GM21390 (cell line): ENCODE measurements around the gene CCDC122.
A peak's percentile ranks its signal among the peaks of the same experiment; 100 is the strongest.

Experiments used
- ATAC-seq: cut with Tn5 transposase; IDR thresholded peaks from one replicate; pipeline ENCODE4 v1.9.1; 2021; ENCODE audit not compliant: unreplicated experiment

CCDC122 gene

GRCh38 chr13:43878892-43879754 lies at the start of gene CCDC122:
Gene CCDC122, minus strand, starts transcription at chr13:43879740. Its CDS starts 10,364 bp downstream, at chr13:43869376.
- ATAC-seq, result peak; percentile 65

DNA sequence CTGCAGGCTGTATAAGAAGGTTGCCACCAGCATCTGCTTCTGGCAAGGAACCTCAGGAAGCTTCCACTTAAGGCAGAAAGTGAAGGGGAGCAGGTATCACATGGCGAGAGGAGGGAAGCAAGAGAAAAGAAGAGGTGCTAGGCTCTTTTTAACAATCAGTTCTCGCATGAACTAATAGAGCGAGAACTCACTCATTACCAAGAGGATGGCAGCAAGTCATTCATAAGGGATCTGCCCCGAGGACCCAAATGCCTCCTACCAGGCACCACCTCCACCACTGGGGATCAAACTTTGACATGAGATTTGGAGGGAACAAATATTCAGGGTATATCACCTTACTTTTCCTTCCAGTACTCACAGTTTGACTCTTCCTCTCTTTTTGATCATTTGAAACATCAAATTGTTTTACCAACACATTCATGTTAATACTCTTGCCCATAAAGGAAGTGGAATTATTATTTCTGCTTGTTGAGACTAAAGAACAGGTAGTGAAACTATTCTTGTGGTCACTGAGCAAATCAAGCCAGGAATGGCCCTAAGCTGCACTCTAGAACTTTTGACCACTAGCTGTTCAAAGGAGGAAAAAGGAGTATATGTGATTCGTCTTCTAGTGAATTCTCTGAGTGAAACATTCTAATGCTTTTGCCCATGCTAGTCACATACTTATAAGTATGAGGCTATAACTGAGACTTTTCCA lies 45.2 kb upstream of the CCDC122 start:
- peak; percentile 97 for ATAC-seq

GRCh38 chr13:43920965-43921674 lies 41.6 kb upstream of the CCDC122 start:
- ATAC-seq, result no peak

- ATAC-seq, result no peak
These were observed 39.1 kb upstream of the CCDC122 start for GRCh38 chr13:43918636-43919035.

DNA sequence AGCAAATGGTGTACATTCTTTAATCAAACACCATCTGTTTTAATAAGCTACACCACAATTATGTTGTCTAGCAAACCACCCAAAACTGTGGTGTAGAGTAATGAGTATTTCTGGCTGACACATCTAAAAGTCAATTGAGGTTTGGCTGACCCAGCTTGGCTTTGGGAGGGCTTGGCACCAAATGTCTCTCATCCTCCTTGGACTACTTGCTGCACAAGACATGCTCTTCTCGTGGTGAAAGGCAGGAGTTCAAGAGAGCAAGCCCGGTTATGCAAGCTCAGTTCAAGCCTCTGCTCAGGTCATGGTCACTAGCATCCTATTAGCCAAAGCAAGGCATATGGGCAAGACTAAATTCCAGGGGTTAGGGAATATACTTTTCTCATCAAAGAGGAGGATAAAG lies 37.3 kb upstream of the CCDC122 start:
- no peak for ATAC-seq

GRCh38 chr13:43915451-43915850 lies 35.9 kb upstream of the CCDC122 start:
- ATAC-seq, result no peak

GRCh38 chr13:43911871-43912270 lies 32.3 kb upstream of the CCDC122 start:
- ATAC-seq, result no peak

GRCh38 chr13:43911278-43911677 lies 31.7 kb upstream of the CCDC122 start:
- ATAC-seq, result no peak

DNA sequence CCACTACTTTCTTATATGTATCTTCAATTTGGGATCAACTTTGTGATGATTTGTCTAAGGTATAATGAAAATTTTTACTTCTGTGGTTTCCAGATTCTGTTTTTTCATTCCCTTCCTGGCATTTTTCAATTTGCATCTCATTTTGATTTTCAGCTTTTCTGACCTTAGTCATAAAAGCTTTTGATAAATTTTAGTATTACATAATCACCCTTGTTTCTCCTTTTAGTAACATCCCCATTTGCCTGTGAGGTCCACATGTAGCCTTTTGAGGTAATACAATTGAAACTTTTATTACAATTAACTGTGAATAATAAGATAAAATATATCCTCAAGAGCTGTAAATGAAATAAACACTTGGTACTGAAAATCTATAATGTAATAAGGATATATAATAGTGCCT lies 31.3 kb upstream of the CCDC122 start:
- no peak for ATAC-seq

DNA sequence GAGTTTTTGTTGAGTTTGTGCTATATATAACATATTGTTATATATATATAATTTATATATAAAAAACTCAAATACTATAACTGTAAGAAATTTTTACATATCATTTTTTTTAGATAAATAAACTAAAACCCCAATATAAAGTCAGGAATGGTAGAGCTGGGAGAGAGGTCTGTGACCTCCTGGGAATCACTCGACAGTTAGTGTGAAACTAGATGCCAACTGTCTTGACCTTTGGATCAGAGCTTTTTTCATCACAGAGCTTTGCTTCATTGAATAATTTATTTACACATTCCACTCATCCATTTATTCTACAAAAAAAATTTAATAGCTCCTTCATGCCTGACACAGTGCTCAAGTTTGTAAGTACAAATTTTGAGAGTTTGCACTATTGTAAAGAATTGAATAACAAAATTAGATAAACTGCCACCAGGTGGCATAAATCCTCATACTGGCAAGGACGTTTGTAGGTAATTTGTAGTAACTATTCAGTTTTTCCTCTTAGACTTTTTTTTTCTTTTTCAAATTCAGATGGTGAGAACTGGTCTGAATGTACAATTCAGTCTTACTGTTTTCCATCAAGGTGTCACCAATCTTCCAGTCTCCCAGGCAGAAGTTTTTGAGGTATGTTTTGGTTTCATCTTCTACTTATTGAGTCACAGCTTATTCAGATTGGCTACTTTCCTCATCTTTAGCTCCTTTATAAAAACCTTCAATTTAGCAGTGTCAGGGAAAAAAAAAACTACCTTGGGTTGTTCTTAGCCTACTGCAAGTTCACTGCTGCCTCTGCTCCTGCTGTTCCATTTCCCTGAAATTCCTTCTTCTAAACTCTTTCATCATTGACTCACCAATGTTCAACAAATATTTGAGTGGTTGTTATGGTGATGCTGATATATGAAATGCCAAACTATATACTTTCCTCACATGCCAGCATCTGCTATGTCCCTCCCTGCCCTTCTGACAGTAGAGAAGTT lies 28.9 kb upstream of the CCDC122 start:
- ATAC-seq, result no peak

- ATAC-seq, result no peak
These were observed 26.0 kb upstream of the CCDC122 start for GRCh38 chr13:43905435-43906031.

DNA sequence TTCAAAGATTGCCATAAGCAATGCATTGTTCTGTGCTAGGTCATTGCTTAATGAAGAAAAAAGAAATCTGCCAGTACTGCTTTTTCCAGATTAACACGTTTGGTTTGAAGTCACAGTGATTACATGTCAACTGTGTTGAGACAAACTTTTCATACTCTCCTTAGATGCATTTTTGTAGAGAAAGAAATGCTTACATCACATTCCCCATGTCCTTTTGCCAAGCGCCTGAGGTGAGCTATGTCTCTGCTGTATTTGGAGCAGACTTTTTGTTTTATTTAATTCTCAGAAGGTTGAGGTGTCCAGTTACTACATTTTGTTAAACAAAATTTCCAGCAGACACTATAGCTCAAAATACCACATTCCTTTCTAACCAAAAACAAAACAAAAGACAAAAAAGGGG lies 16.4 kb upstream of the CCDC122 start:
- ATAC-seq, result no peak

- no peak for ATAC-seq
These were observed 14.9 kb upstream of the CCDC122 start for GRCh38 chr13:43894438-43894837.

DNA sequence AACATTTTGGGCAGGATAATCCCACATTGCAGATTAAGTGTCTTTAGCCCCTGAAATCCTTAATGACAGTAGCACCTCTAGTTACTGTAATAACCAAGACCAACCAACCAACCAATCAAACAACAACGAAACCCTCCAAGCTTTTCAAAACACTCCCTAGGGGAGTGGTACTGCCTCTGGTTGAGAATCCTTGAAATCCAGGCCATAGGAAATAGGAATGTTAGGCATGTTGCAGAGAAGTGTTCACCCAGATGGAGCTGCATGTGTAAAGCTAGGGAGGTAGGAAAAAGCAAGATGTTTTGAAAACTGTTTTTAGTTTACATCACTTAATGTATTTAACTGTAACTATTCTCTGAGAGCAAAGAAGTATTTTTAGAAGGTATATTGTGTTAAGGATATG lies 4.7 kb upstream of the CCDC122 start:
- ATAC-seq, result no peak

DNA sequence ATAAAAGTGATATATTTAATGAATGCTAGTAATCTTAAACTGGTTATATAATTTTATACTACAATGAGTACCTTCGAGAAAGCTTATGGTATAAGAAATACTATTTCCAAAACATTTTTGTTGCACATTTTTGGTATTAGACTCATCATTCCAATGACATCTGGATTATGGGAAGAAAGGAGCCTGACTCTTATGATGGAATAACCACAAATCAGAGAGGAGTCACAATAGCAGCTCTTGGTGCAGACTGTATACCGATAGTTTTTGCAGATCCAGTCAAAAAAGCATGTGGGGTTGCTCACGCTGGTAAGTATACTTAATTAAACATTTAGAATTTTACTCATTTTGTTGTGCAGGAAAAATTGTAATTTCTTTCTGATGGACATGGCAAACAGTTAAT lies 4.1 kb upstream of the CCDC122 start:
- no peak for ATAC-seq

DNA sequence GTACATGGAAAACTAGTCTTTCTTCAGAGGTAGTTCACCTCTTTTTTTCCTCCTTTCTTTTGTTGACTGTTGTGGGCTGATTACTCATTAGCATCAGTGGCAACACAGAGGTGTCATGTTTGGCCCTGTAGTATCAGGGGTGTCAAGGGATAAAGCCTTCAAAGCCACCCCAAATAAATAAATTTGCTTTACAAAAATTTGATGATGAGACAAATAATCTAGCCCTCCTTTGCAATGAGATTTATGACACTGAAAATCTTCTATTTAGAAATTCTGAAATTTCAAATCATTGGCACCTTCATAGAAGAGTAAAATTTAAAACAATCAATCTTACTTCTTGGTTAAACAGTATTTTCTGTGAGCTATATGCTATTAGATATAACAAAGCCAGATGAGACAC lies 2.0 kb upstream of the CCDC122 start:
- no peak for ATAC-seq

DNA sequence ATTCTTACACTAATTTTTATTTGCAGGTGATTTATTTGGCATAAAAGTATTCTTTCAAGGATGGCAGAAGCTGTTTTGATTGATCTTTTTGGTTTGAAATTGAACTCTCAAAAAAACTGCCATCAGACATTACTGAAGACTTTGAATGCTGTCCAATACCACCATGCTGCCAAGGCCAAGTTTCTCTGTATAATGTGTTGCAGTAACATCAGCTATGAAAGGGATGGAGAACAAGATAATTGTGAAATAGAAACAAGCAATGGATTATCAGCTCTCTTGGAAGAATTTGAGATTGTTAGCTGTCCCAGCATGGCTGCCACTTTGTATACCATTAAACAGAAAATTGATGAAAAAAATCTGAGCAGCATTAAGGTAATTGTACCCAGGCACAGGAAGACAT lies 1.4 kb upstream of the CCDC122 start:
- no peak for ATAC-seq

DNA sequence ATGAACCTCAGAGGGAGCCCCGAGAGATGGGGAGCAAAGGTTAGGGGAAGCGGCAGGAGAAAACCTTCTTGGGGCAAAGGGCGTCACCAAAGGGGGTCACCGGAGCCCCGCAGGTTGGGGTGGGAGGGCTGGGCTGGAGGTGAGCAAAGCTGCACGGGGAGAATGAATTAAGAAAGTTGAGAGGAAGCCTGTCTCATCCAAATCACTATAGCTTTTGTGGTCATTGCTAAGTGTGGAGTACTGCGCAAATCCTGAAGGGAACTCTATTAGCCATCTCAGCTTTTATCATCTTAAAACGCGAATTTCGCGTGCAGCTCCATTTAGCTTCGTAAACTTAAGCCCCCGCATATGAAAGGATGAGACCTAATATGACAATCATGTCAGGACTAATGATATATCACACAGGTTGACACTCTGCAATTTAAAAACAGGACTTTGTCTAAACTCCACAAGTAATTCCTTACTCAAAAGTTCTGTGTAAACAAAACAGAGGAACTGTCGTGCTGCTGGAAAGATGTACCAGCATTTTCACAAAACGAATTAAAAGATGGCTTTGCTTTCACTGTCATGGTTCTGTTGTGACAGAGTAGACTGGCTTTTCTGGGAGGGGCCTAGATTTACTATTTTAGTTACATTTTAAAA lies 795 bp upstream of the CCDC122 start:
- peak; percentile 0 for ATAC-seq

DNA sequence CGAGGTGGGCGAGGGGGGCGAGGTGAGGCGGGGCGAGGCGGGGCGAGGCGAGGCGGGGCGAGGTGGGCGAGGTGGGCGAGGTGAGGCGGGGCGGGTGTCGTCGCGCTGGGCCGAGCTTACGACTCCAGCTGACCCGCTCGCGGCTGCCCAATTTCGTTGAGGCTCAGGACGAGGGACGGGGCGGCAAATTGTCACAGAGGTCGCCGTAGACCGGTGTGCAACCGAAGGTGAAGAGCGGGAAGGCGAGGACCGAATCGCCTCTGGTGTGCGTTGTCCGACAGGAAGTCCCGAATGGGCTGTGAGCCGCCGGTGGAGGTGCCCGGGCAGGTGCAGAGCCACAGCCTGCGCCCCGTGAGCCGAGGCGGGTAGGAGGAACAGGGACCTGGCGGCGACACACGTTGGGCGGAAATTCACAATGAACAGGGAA lies 228 bp upstream of the CCDC122 start, which contains the start of gene LACC1:
Gene LACC1, plus strand, starts transcription at position 150 of the 427 bp plus-strand sequence. CDS start 1,082 bp downstream, outside the sequence.
- ATAC-seq, result peak; percentile 51
